ENCODE data around the gene CLEC3B.
"Not testable (repeated sequence)": the region's sequence is repeated elsewhere in the genome, so short reads cannot be mapped to it uniquely, and the experiment has no call there.

CLEC3B gene, protein sequence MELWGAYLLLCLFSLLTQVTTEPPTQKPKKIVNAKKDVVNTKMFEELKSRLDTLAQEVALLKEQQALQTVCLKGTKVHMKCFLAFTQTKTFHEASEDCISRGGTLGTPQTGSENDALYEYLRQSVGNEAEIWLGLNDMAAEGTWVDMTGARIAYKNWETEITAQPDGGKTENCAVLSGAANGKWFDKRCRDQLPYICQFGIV
- 0 to 0.22 reads per million in 2 experiments for total RNA-seq

DNA sequence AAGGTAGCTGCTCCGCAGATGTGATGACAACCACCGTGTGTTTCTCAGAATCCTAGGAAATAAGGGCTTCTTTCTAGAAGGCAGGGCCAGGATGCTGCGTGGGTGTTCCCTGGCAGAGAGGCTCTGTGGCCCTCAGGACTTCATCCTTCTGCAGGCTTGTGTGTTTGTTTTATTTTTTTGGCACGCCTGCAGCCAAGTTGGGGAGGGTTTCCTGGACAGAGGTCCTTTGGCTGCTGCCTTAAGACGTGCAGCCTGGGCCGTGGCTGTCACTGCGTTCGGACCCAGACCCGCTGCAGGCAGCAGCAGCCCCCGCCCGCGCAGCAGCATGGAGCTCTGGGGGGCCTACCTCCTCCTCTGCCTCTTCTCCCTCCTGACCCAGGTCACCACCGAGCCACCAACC lies at the start of gene CLEC3B:
CLEC3B (plus strand) TSS at position 266 of the 400 bp plus-strand sequence; CDS start at position 326, 60 bp downstream.
- no peak for DNase-seq (ENCODE audit: low read depth)

DNA sequence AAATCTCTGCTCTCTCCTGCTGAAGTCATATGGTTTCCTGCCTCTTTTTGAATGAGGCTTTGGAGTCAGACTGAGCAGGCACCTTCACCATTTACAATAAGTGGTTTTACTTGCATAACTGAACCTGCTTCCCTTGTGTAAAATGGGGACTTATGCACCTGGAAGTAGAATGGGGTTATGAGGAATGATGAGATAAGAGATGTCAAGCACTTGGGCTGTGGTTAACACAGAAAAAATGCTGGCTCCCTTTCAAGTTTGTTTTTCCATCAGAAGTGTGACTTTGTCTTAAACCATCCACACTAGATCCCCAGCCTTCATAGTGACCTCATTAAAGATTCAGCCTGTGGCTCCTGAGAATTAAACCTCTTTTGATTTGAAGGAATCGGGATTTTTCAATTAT lies 44.9 kb upstream of the CLEC3B start:
- no peak for DNase-seq (ENCODE audit: low read depth)

DNA sequence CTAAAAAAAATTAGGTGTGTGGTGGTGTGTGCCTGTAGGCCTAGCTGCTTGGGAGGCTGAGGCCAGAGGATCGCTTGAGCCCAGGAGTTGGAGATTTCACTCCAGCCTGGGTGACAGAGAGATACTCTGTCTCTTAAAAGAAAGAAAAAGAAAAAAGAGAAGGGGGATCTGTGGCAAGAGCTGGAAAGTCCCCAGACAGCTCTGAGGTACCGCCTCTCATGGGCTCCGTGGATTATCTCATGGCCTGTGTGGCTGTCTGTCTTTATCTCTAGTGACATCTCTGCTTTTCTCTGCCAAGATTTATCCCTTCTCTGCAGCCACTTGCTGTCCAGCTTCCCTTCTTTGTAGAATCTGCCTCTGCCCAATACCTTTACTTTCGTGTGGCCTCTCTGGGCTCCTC lies 44.4 kb upstream of the CLEC3B start:
- DNase-seq (ENCODE audit: low read depth), result no peak

DNA sequence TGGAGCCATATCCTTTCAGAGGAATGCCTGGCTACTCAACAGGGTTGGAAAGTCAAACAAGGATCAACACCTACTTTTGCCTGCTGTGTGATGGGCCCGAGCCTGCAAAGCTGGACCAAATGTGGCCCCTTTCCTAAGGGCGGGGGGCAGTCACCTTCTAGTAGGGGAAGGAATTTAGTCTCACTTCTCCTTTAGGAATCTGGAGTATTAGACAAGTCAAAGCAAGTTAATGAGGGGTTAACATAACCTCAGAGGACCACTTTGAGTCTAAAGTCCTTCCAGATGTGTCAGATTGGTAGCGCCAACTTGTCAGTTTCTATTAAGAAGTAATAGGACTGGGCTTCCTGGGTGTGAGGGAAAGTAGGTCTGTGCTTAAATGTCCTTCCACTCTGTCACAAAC lies 43.3 kb upstream of the CLEC3B start:
- no peak for DNase-seq (ENCODE audit: low read depth)

DNA sequence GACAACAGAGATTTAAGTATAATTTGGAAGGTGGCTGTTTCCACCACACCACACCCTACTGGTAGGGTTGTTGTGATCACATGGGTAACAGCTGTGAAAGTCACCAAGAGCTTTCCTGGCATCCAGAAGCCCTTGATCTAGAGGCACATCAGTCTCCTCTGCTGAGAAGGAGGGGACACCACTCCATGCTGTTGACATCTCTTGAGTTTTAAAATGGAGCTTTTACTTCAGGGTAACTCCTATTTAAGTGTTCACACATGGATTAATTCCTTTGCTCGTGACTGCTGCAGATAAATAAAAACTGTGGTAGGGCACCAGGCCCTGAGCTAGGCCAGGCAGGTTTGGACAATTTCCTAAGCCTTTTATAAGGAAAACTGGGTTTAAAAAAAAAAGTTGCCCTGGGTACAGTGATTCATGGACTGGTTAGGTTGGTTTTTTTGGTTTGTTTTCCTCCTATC lies 42.6 kb upstream of the CLEC3B start:
- no peak for DNase-seq (ENCODE audit: low read depth)

DNA sequence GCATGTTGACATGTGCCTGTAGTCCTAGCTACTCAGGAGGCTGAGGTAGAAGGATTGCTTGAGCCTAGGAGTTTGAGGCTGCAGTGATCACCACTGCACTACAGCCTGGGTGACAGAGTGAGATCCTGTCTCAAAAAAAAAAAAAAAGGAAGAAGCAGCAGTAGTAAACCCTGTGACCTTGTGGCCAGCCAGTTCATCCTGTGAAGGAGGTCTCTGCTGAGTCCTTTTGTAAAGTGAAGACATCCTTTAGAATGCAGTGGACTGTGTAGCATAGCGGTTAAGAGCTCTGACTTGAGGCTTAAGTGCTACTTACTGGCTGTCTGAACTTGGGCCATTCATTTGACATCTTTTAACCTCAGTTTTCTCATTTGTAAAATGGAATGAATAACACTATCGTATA lies 41.8 kb upstream of the CLEC3B start:
- no peak for DNase-seq (ENCODE audit: low read depth)

DNA sequence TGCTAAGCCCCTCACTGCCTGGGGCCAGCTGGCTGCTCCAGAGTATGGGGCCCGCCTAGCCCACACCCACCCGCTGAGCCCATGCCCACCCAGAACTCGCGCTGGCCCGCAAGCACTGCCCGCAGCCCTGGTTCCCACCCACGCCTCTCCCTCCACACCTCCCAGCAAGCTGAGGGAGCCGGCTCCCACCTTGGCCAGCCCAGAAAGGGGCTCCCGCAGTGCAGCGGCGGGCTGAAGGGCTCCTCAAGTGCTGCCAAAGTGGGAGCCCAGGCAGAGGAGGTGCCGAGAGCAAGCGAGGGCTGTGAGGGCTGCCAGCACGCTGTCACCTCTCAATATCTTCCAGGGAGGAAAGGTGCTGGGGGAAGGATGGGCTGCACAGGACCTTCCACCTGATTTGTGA lies 39.8 kb upstream of the CLEC3B start:
- not testable (repeated sequence) for DNase-seq (ENCODE audit: low read depth)

DNA sequence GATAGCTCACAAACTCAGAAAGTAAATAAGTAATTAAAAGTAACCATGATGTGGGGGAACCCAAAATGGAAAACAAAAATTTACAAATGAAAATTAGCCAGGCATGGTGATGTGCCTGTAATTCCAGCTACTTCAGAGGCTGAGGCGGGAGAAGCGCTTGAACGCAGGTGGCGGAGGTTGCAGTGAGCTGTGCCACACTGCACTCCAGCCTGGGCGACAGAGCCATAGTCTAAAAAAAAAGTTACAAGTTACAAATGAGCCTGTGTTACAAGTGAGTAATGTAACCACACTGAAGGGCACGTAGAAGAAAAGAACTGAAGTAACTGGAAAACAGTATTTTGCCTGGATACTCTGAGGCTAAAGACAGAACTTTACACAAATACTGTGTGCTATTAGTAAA lies 38.8 kb upstream of the CLEC3B start:
- DNase-seq (ENCODE audit: low read depth), result no peak

DNA sequence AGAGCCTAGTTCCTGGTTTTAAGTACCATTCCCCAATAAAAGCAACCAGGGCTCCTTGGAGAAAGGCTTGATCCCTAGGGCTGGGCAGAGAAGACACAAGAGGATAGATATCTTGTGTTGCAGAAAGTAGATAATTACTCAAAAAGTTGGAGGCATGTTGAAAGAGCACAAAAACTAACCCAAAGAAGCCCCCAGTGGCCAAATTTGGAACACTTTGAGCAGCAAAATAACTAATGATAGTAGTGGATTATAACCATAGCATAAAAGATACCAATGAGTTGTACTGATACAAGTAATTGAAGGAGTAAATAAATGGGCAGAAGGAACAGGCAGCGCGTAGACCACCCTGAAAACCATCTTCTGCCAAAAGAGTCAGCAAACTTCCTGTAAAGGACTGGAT lies 38.0 kb upstream of the CLEC3B start:
- DNase-seq (ENCODE audit: low read depth), result no peak

DNA sequence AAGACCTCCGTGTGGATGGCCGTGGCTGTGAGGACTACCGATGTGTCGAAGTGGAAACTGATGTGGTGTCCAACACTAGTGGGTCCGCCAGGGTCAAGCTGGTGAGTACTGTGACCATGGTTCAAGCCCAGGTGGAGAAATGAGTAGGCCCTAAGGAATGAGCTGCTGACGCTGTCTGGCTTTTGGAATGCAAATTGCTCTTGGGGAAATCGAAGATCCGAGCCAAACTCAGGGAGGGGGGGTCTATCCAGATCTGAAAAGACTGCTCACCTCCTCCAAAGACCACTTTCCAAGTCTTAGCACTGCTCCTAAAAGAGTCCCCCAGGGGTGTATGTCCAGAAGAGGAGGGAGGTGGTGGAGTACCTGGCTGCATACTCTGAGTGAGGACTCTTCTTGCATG lies 37.0 kb upstream of the CLEC3B start:
- no peak for DNase-seq (ENCODE audit: low read depth)

DNA sequence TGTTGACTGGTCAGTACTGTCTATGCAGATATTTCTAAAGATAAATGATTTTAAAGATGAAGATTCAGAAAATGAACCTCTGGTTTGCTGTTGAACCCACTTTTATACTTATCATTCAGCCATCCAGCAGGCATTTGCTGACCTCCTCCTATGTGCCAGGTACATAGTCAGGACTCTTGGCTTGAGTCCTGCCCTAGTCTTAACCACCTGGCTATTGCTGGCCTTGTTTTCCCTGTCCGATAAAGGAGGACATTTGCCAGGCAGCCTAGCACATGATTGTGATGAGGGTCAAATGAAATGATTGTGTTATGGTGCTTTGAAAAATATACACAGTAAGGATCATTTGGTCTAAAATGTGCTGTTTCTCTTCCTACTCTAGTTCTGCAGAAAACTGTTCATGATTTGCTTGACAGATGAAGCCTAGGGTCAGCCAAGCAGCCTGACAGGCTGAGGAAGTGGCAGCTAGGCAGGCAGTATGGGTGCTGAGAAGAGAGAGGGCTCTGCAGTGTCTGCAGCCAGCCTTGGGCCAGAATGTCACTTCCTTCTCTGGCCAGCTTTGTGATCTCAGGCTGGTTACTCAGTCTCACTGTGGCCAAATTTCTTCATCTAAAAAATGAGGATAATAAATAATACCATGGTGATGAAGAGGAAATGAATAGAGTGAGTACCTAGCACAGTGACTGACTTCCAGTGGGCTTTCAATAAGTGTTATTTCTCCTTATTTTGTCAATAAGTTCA lies 36.3 kb upstream of the CLEC3B start:
- no peak for DNase-seq (ENCODE audit: low read depth)

DNA sequence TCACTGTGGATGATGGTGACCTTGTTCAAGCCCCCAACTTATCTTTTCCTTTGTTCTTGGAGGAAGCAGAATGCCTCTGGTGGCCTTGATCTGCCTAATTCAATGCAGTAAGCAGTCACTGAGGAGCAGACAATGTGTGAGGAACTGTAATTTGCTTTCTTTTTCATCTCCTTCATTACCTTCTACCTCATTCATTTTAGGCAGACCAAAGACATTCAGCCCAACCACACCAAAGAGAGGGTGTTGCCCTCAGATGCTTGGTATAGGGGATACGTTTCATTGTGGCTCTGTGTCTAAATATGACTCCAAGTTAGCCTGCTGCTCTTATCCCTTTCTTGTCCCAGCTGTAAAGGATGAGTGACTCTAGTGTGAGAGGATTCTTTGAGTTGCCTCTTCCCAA lies 34.8 kb upstream of the CLEC3B start:
- no peak for DNase-seq (ENCODE audit: low read depth)

DNA sequence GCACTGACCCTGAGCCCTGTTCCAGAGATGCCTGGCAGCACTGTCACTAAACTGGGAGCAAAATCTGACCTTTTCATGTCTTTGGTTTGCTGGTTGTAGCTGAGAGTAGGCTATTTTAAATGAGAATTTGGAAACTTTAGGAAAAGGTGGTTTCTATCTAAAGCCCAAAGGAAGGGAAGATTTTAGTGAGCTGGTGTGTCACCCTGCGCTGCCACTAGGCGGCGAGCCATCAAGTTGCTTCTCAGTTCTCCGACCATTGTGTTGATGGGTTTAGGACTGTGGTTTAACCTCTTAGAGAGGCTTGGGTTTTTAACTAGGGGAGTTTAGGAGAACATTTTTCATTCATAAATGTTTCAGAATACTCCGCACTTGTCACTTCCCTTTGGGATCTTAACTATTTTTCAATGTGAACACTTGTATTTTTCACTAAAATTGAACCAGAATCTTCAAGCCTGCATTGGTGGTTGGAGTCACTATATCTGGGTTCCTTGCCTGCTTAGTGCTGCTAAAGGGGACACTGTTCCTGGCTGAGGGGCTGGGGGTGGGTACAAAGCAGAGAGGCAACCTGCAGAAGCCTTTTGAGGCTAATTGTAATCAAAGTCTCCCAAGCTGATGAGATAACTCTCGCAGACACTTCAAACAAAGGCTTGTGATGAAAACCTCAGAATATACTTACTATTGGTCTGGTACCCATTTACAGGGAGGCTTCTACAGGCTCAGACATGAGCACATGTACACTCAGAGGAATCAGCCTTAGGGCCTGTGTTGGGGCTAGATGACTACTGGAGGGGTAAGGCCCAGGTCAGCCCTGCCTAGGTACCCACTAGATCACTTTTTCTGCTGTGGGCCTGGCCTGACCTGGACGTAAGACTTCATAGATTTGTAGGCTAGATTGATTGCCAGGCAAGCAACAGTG lies 33.3 kb upstream of the CLEC3B start:
- DNase-seq (ENCODE audit: low read depth), result no peak

DNA sequence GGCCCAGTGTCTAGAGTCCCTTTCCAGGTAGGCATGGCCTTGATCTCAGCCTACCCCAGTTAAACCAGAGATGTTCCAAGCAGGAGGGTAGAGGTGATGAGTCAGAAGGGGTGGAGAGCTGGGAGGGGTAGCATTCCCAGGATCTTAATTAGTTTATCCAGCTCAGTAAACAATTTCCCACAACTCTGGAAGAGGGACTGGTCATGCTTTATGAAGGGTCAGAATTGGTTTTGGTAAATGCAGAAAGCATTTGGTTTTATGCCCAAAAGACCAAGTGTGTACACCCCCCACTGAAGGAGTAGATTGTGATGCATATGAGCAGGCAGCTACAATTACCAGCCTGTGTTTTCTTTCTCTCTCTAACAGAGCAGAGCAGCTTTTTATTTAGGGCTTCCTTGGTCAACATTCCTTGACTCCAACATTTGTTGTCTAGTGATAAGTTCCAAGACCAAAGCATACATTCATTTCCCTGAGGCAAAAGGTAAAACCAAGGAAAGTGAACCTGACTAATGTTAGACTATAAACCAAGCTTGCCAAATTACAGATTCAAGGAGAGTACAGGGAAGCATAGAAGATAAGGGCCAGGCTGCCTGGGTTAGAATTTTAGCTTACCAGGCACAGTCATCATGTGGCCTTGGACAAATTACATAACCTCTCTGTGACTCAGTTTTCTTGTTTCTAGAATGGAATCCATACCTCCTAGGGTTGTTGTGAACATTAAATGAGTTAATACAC lies 32.5 kb upstream of the CLEC3B start:
- DNase-seq (ENCODE audit: low read depth), result no peak

DNA sequence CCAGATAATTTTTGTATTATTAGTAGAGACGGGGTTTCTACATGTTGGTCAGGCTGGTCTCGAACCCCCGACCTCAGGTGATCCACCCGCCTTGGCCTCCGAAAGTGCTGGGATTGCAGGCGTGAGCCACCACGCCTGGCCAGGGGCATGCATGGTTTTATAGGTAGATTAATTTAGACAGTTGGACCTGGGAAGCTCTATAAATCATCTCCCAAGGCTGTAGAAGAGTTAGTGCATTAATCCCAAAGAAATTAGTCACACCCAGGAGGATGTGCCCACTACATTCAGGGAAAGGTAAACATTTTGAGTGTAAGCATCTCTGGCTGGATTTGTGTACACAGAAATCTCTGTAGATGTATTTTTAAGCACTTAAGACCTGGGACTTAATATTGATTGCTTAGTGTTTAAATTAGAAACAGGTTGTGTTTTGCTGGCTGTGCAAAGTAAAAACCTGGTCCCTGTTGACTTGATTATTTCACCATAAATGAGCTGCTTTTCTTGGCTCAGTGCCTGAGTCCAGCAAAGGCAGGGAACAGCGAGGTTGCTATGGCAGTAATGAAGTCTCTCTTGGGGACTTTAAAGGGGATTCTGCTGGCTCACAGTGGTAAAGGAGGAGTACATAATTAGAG lies 30.8 kb upstream of the CLEC3B start:
- no peak for DNase-seq (ENCODE audit: low read depth)

DNA sequence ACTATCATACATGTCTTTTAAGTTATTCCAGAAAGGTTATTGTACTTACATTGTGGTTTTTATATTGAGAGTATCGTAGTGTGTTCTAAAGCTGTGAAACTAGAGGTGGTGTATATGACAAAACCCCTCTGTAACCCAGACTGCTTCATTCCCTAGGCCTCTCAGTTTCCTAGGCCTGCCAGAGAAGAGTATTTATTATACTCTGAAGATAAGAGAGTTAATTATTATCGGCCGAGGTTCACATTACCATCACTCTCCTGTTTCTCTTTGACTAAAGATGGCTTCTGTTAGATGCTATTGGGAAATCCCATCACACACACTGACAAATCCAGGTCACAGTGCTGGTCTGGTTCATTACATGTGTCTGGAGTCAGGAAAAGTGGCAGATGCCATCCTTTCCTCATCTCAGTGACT lies 29.5 kb upstream of the CLEC3B start:
- no peak for DNase-seq (ENCODE audit: low read depth)

DNA sequence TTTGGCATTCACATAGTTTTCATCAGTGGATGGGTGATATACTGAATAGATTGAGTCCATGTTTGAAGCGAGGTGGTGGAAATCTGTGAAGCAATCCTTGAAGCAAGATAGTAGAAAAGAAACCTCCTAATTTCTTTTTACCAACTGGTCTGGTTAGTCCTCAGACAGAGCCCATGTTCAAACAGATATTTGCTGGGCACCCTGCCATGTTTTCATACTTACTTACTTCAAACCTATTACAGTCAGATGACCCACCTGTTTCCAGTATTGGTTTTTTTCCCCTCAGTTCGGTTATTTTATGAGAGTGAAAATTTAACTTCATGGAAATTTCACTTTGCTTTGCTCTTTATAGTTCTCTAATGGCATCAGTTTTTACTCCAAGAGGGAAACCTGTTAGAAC lies 26.3 kb upstream of the CLEC3B start:
- no peak for DNase-seq (ENCODE audit: low read depth)

DNA sequence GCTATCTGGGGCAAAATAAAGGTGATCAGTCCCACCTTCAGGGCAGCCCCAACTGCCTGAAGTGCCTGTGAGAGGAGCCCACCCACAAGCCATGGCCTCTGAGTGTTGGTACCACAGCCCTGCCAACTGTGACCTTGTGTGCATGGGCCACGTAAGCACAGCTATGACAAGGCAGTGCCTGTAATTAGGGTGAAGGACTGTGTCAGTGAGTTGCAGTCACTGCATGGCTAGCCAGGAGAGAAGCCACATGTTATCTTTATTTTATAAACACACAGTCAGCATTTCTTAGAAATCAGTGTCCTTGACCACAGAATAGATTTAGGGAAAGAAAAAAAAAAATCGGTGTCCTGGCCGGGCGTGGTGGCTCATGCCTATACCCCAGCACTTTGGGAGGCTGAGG lies 25.3 kb upstream of the CLEC3B start:
- no peak for DNase-seq (ENCODE audit: low read depth)

DNA sequence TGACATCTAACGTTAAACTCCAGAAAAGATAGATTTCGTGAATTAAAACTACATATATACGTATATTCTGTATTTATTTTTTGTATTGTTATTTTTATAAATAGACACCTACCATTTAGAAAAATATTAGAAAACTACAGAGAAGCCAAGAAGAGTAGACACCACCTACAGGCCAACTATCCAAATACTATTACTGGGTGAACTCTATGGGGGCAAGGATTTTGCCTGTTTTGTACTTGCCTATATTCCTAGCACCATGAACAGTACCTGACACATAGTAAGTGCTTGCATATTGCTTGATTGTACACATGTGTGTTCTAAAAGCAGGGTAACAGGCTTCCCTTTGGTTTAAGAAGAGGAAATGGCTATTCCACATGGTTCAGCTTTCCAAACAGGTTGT lies 24.4 kb upstream of the CLEC3B start:
- no peak for DNase-seq (ENCODE audit: low read depth)

DNA sequence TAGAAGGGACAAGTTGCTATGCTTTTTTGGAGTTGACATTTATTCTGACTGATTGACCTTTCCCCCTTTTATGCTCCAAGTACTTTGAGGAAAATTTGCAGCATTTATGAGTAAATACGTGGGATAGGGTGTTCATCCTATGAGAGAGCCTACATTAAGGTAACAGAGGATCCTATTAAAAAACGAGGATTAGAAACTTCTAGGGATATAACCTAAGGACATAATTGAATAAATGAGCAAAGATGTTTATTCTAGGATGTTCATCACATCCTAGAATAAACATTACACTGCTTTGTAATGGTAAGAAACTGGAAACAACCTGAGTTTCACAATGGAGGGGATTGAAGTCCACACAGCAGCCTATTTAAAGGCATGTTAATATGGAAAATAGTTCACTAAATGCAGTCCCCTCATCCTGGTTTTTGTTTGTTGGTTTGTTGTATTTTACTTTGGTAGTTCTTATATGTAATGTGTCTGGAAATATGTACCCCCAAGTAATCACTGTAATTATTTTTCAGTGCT lies 23.9 kb upstream of the CLEC3B start:
- DNase-seq (ENCODE audit: low read depth), result no peak

DNA sequence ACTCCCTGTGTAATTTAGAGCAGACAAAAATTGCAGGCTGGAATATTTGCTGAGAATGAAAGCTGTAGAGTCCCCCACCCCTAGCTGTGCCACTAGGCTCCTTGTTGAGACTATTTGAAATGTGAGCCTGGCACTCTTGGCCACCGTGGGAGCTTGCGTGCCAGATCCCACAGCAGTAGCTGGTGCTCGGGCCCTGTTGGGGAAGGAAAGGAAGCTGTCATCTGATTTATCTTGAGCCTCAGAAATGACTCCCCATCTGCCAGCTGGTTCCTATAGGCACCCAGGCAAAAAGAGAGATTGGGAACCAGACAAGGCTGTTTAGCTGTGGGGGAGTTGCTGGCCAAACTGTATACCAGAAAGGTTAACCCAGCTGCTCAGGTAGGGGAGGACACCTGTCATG lies 23.4 kb upstream of the CLEC3B start:
- no peak for DNase-seq (ENCODE audit: low read depth)
